Prostate gland (tissue), 2 donors: Measurements from ENCODE around the gene PKMYT1.

Experiments
- CTCF ChIP-seq, 4 experiments: fragments of 200-600 bp in 2 of 4; fragments of 450-650 bp in 2 of 4; sonication (generic) in 2 of 4; IDR thresholded peaks; 1 replicate in 3 of 4; 2 replicates in 1 of 4; pipeline ENCODE4 v1.5.1; 2016 to 2019; ENCODE audit warnings: antibody characterized with exemption in 4 of 4, mild to moderate bottlenecking in 2 of 4, moderate library complexity in 2 of 4
- POLR2A ChIP-seq: fragments of 450-650 bp; IDR thresholded peaks from one replicate; pipeline ENCODE4 v1.6.1; 2016; ENCODE audit warnings: antibody characterized with exemption, mild to moderate bottlenecking
- POLR2AphosphoS5 ChIP-seq: sonication (generic); formaldehyde crosslinking; IDR thresholded peaks from one replicate; pipeline ENCODE4 v1.6.1; 2017; ENCODE audit warnings: antibody characterized with exemption

GRCh38 chr16:3009568-3010390, 29.5 kb upstream of the PKMYT1 start:
- TF ChIP-seq POLR2AphosphoS5, result peak; percentile 56
- TF ChIP-seq CTCF (IDR thresholded peaks at IDR 0.05), result no peak
- no peak for TF ChIP-seq POLR2A
